Prostate gland (tissue), 2 donors: ENCODE data around the gene AGO4.
"Not testable (repeated sequence)": the region's sequence is repeated elsewhere in the genome, so short reads cannot be mapped to it uniquely, and the experiment has no call there.

Source experiments
- POLR2A ChIP-seq: fragments of 450-650 bp; IDR thresholded peaks from one replicate; pipeline ENCODE4 v1.6.1; 2016; ENCODE audit warnings: antibody characterized with exemption, mild to moderate bottlenecking
- TF ChIP-seq, protein P1 (sequence below), 4 experiments: fragments of 200-600 bp in 2 of 4; fragments of 450-650 bp in 2 of 4; sonication (generic) in 2 of 4; IDR thresholded peaks; 1 replicate in 3 of 4; 2 replicates in 1 of 4; pipeline ENCODE4 v1.5.1; 2016 to 2019; ENCODE audit warnings: antibody characterized with exemption in 4 of 4, mild to moderate bottlenecking in 2 of 4, moderate library complexity in 2 of 4

DNA sequence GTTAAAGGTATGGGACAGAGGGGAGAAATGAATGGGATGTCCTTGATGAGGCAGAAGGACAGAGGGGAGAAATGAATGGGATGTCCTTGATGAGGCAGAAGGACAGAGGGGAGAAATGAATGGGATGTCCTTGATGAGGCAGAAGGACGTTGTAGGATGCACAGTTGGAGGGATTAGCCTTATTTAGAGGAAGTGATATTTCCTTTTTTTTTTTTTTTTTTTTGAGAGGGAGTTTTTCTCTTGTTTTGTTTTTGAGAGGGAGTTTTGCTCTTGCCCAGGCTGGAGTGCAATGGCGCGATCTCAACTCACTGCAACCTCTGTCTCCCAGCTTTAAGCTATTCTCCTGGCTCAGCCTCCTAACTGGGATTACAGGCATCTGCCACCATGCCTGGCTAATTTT, 81.2 kb downstream of the AGO4 start:
- TF ChIP-seq, protein P1, sequence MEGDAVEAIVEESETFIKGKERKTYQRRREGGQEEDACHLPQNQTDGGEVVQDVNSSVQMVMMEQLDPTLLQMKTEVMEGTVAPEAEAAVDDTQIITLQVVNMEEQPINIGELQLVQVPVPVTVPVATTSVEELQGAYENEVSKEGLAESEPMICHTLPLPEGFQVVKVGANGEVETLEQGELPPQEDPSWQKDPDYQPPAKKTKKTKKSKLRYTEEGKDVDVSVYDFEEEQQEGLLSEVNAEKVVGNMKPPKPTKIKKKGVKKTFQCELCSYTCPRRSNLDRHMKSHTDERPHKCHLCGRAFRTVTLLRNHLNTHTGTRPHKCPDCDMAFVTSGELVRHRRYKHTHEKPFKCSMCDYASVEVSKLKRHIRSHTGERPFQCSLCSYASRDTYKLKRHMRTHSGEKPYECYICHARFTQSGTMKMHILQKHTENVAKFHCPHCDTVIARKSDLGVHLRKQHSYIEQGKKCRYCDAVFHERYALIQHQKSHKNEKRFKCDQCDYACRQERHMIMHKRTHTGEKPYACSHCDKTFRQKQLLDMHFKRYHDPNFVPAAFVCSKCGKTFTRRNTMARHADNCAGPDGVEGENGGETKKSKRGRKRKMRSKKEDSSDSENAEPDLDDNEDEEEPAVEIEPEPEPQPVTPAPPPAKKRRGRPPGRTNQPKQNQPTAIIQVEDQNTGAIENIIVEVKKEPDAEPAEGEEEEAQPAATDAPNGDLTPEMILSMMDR (IDR thresholded peaks at IDR 0.05), result not testable (repeated sequence)
- not testable (repeated sequence) for TF ChIP-seq POLR2A
